SK-N-SH (cell line): Measurements from ENCODE around the gene STEAP1. TPM values are rescaled to one million over a fixed set of nuclear protein-coding genes. Genes with fewer than 3 reads are reported as not detected.
A peak's percentile ranks its signal among the peaks of the same experiment; 100 is the strongest.

ENCODE experiments used
- CTCF ChIA-PET: fragments of 300-600, 350-600 bp; formaldehyde crosslinking; extraction: SDS; loops from one replicate; lab custom pipeline; 2021; lab: Yijun Ruan, JAX
- POLR2A ChIA-PET: fragments of 350-600 bp; sonication (Branson Sonifier 250); formaldehyde crosslinking; extraction: SDS; loops from one replicate; lab custom pipeline; 2020; ENCODE audit warnings: antibody characterized with exemption, inconsistent platforms; lab: Yijun Ruan, JAX
- DNase-seq: peaks from one replicate; pipeline ENCODE4 v3.0.0; 2012
- H2AFZ ChIP-seq: fragments of 200-600 bp; sonication (generic); 2 replicates; pipeline ENCODE4 v1.8.1; 2016; ENCODE audit warnings: antibody characterized with exemption, mild to moderate bottlenecking, low read depth
- H3F3A ChIP-seq: fragments of 200-600 bp; sonication (generic); replicated peaks from 2 replicates; pipeline ENCODE3; 2016; ENCODE audit warnings: antibody characterized with exemption, mild to moderate bottlenecking; ENCODE audit not compliant: insufficient read depth
- H3K27ac ChIP-seq, 2 experiments: fragments of 200-500 bp in 1 of 2; fragments of 200-600 bp in 1 of 2; sonication (Bioruptor generic) in 1 of 2; sonication (generic), shearing (Covaris generic) in 1 of 2; 2 replicates each; pipeline versions ENCODE4 v1.5.1 to v1.6.1; 2014 to 2016; ENCODE audit warnings: low read depth in 2 of 2, inconsistent platforms in 1 of 2, low read length in 1 of 2, mild to moderate bottlenecking in 1 of 2, mixed read lengths in 1 of 2
- H3K27me3 ChIP-seq: fragments of 200-600 bp; sonication (generic), shearing (Covaris generic); 2 replicates; pipeline ENCODE4 v1.6.1; 2016; ENCODE audit warnings: mixed run types; ENCODE audit not compliant: insufficient read depth
- H3K36me3 ChIP-seq, 2 experiments: fragments of 200-500 bp in 1 of 2; fragments of 200-600 bp in 1 of 2; sonication (Bioruptor generic) in 1 of 2; sonication (generic) in 1 of 2; replicated peaks in 1 of 2; 2 replicates each; pipeline versions ENCODE3 to v1.5.1; 2014 to 2016; ENCODE audit warnings: low read length in 1 of 2, mild to moderate bottlenecking in 1 of 2; ENCODE audit not compliant: insufficient read depth in 2 of 2, control insufficient read depth in 1 of 2
- H3K4me1 ChIP-seq, 2 experiments: fragments of 200-500 bp in 1 of 2; fragments of 200-600 bp in 1 of 2; sonication (Bioruptor generic) in 1 of 2; sonication (generic), shearing (Covaris generic) in 1 of 2; 2 replicates each; pipeline versions ENCODE4 v1.5.1 to v1.6.1; 2014 to 2016; ENCODE audit warnings: low read depth in 1 of 2, low read length in 1 of 2, mixed run types in 1 of 2; ENCODE audit not compliant: insufficient read depth in 2 of 2, control insufficient read depth in 1 of 2
- H3K4me2 ChIP-seq: fragments of 200-600 bp; sonication (generic), shearing (Covaris generic); 2 replicates; pipeline ENCODE4 v1.6.1; 2017; ENCODE audit warnings: mixed run types
- H3K4me3 ChIP-seq, 2 experiments: fragments of 200-500 bp in 1 of 2; fragments of 200-600 bp in 1 of 2; sonication (Bioruptor generic) in 1 of 2; sonication (generic), shearing (Covaris generic) in 1 of 2; 2 replicates each; pipeline versions ENCODE4 v1.5.1 to v1.8.1; 2014 to 2016; ENCODE audit warnings: low read depth in 2 of 2, inconsistent platforms in 1 of 2, low read length in 1 of 2, mild to moderate bottlenecking in 1 of 2, mixed read lengths in 1 of 2, moderate library complexity in 1 of 2
- H3K79me2 ChIP-seq: fragments of 200-600 bp; sonication (generic); 2 replicates; pipeline ENCODE4 v1.8.1; 2017; ENCODE audit warnings: mild to moderate bottlenecking; ENCODE audit not compliant: insufficient read depth
- H3K9ac ChIP-seq: fragments of 200-600 bp; sonication (generic); 2 replicates; pipeline ENCODE4 v1.6.1; 2017; ENCODE audit warnings: mixed run types
- H3K9me2 ChIP-seq: fragments of 200-600 bp; sonication (generic); 2 replicates; pipeline ENCODE4 v1.6.1; 2017; ENCODE audit warnings: mixed run types
- H3K9me3 ChIP-seq: fragments of 200-600 bp; sonication (generic); 2 replicates; pipeline ENCODE4 v1.6.1; 2017; ENCODE audit warnings: mixed run types, mild to moderate bottlenecking, moderate library complexity
- H4K20me1 ChIP-seq: fragments of 200-600 bp; sonication (generic); 2 replicates; pipeline ENCODE4 v1.6.1; 2017; ENCODE audit warnings: mild to moderate bottlenecking, mixed run types; ENCODE audit not compliant: insufficient read depth
- CHD2 ChIP-seq: fragments of 150-350 bp; IDR thresholded peaks from 2 replicates; pipeline ENCODE4 v1.6.1; 2018; ENCODE audit warnings: low read length; ENCODE audit not compliant: partially characterized antibody
- ELF1 ChIP-seq: IDR thresholded peaks from 2 replicates; pipeline ENCODE4 v1.4.0; 2012
- EZH2phosphoT487 ChIP-seq: fragments of 200-600 bp; sonication (generic); IDR thresholded peaks from 2 replicates; pipeline ENCODE4 v1.6.1; 2017; ENCODE audit warnings: low read depth, mixed run types, mild to moderate bottlenecking, antibody characterized with exemption, moderate library complexity, borderline replicate concordance
- GABPA ChIP-seq: IDR thresholded peaks from 2 replicates; pipeline ENCODE4 v1.4.0; 2012; ENCODE audit warnings: low read depth, mild to moderate bottlenecking
- GATA2 ChIP-seq: sonication (generic); formaldehyde crosslinking; IDR thresholded peaks from 2 replicates; pipeline ENCODE4 v1.5.0; 2020; ENCODE audit warnings: mild to moderate bottlenecking, missing genetic modification reagents
- RCOR1 ChIP-seq: fragments of 150-350 bp; IDR thresholded peaks from 2 replicates; pipeline ENCODE4 v1.6.1; 2017; ENCODE audit warnings: antibody characterized with exemption, low read length
- SIN3A ChIP-seq: IDR thresholded peaks from 2 replicates; pipeline ENCODE4 v1.6.1; 2012; ENCODE audit warnings: low read depth, mild to moderate bottlenecking, low read length, moderate library complexity, borderline replicate concordance
- TCF12 ChIP-seq: IDR thresholded peaks from 2 replicates; pipeline ENCODE4 v1.4.0; 2012
- TEAD4 ChIP-seq: IDR thresholded peaks from 2 replicates; pipeline ENCODE4 v1.4.0; 2012; ENCODE audit warnings: mild to moderate bottlenecking, borderline replicate concordance; ENCODE audit not compliant: insufficient read depth
- YY1 ChIP-seq: IDR thresholded peaks from 2 replicates; pipeline ENCODE4 v1.4.0; 2012; ENCODE audit warnings: low read depth, mild to moderate bottlenecking
- WGBS: methylation state at CpG from one replicate; pipeline ENCODE4 v1.1.6; 2017; ENCODE audit warnings: low lambda C conversion rate; 5-methylcytosine and 5-hydroxymethylcytosine counted together
- polyA plus RNA-seq, 3 experiments: library from polyadenylated mRNA; depleted of rRNA; stranded (reverse); fragments of >200 nt; gene quantifications; 2 replicates each; pipeline ENCODE4 v1.2.3, GENCODE V29; 2012
- TF ChIP-seq, protein P1 (sequence below): fragments of 200-600 bp; sonication (generic); IDR thresholded peaks from 2 replicates; pipeline ENCODE4 v1.6.1; 2017; ENCODE audit warnings: antibody characterized with exemption, mild to moderate bottlenecking, moderate library complexity
- TF ChIP-seq, protein P2 (sequence below): IDR thresholded peaks from 2 replicates; pipeline ENCODE4 v1.6.1; 2012; ENCODE audit warnings: mild to moderate bottlenecking, low read depth, low read length, moderate library complexity

Gene STEAP1
- polyA plus RNA-seq, 1 of the 3 experiments (the other 2 are of a cell fraction): 17.0 TPM

DNA sequence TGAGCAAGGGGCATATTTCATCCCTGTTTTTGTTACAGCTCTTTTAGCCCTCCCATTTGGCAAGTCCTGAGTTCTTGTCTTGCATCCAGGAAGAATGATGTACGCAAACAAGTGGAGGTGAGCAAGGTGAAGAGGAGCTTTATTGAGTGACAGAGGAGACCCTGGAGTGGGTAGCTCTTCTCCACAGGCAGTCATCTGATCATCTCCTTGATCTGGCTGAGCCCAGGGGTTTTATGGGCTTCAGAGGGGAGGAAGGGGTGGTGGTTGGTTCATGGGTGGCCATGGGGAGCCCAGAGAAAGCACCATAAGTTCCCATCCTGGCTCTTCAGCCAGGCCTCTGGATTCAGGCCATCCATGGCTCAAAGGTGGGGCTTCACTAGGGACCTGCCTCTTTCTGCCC is 21.9 kb downstream of the STEAP1 start:
- Histone ChIP-seq H4K20me1 (no peaks in the 10 kb centered on the region), H3K9me3 (no peaks in the 10 kb centered on the region), H3K27ac (no peak overlapping the region), H3K36me3 (no peaks in the 10 kb centered on the region), H3K9me2 (no peaks in the 10 kb centered on the region), H3K9ac (no peak overlapping the region), H2AFZ (no peak overlapping the region), H3K4me1 (peaks cover 2 to 16% of the 10 kb centered on the region in 2 experiments; a peak in 2 of 4 replicates), H3K27me3 (no peaks in the 10 kb centered on the region), H3F3A (peaks cover 28% of the 10 kb centered on the region), H3K4me2 (no peak overlapping the region), H3K4me3 (no peak overlapping the region), H3K79me2 (no peaks in the 10 kb centered on the region)
- 92% methylated on average over 1 of the region's 1 CpG for WGBS
- no peak for DNase-seq
- CTCF ChIA-PET: interaction anchor here (0.5 to 1.5 kb wide), 6 partner anchors 11 to 276 kb away, joined by 3 to 5 read pairs (median 4); partner anchors contain the start of gene STEAP1
- TF ChIP-seq RCOR1: no peak
- no peak for TF ChIP-seq TEAD4
- TF ChIP-seq GABPA: no peak
- no peak for TF ChIP-seq SIN3A
- TF ChIP-seq EZH2phosphoT487: no peak
- no peak for TF ChIP-seq TCF12
- no peak for TF ChIP-seq ELF1
- TF ChIP-seq CHD2: no peak
- TF ChIP-seq YY1: no peak
- TF ChIP-seq GATA2: no peak
- TF ChIP-seq, protein P1, sequence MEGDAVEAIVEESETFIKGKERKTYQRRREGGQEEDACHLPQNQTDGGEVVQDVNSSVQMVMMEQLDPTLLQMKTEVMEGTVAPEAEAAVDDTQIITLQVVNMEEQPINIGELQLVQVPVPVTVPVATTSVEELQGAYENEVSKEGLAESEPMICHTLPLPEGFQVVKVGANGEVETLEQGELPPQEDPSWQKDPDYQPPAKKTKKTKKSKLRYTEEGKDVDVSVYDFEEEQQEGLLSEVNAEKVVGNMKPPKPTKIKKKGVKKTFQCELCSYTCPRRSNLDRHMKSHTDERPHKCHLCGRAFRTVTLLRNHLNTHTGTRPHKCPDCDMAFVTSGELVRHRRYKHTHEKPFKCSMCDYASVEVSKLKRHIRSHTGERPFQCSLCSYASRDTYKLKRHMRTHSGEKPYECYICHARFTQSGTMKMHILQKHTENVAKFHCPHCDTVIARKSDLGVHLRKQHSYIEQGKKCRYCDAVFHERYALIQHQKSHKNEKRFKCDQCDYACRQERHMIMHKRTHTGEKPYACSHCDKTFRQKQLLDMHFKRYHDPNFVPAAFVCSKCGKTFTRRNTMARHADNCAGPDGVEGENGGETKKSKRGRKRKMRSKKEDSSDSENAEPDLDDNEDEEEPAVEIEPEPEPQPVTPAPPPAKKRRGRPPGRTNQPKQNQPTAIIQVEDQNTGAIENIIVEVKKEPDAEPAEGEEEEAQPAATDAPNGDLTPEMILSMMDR: no peak
- TF ChIP-seq, all 33 proteins: peak for 0
- POLR2A ChIA-PET: no interaction called here

DNA sequence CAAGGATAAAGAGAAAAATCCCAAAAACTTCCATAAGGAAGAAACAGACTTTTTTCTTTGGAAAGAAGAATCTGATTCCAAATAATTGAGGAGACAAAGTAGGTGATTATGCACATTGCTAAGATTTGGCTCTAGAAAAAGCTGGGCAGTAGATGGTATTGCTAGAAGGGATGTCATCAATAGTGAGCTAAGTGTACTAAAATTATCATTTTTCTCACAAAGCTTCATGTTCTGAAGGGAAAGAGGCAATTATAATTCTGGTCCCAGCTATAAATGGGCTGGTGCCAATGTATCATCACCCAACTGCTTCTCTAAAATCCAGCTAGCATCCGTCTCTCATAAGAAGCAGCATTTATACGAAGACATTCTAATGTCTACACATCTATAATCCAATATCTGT is 23.9 kb downstream of the STEAP1 start:
- H3K27me3 ChIP-seq: no peaks in the 10 kb centered on the region
- ChIA-PET POLR2A (no interaction called here), CTCF (interaction anchor here (1.0 to 1.5 kb wide), 4 partner anchors 11 to 277 kb away, joined by 3 to 6 read pairs (median 4); partner anchors contain the start of gene STEAP2)
- peaks cover 28% of the 10 kb centered on the region for H3F3A ChIP-seq
- peak overlapping the region; percentile 74; the same call in 1 of the 2 replicates for H2AFZ ChIP-seq
- H3K4me3 ChIP-seq: no peak overlapping the region
- DNase-seq: no peak
- 78% methylated on average over 2 of the region's 2 CpGs for WGBS
- H3K9me3 ChIP-seq: no peaks in the 10 kb centered on the region
- no peaks in the 10 kb centered on the region for H3K9me2 ChIP-seq
- H3K9ac ChIP-seq: peak overlapping the region; percentile 35; the same call in 1 of the 2 replicates
- TF ChIP-seq, protein P2, sequence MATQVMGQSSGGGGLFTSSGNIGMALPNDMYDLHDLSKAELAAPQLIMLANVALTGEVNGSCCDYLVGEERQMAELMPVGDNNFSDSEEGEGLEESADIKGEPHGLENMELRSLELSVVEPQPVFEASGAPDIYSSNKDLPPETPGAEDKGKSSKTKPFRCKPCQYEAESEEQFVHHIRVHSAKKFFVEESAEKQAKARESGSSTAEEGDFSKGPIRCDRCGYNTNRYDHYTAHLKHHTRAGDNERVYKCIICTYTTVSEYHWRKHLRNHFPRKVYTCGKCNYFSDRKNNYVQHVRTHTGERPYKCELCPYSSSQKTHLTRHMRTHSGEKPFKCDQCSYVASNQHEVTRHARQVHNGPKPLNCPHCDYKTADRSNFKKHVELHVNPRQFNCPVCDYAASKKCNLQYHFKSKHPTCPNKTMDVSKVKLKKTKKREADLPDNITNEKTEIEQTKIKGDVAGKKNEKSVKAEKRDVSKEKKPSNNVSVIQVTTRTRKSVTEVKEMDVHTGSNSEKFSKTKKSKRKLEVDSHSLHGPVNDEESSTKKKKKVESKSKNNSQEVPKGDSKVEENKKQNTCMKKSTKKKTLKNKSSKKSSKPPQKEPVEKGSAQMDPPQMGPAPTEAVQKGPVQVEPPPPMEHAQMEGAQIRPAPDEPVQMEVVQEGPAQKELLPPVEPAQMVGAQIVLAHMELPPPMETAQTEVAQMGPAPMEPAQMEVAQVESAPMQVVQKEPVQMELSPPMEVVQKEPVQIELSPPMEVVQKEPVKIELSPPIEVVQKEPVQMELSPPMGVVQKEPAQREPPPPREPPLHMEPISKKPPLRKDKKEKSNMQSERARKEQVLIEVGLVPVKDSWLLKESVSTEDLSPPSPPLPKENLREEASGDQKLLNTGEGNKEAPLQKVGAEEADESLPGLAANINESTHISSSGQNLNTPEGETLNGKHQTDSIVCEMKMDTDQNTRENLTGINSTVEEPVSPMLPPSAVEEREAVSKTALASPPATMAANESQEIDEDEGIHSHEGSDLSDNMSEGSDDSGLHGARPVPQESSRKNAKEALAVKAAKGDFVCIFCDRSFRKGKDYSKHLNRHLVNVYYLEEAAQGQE: no peak
- H3K4me1 ChIP-seq: peaks cover 2 to 16% of the 10 kb centered on the region in 2 experiments; a peak in 2 of 4 replicates
- H3K27ac ChIP-seq: peak overlapping the region; percentile 56 to 73; a peak in 3 of 4 replicates
- no peaks in the 10 kb centered on the region for H3K79me2 ChIP-seq
- peak overlapping the region; percentile 58; the same call in 1 of the 2 replicates for H3K4me2 ChIP-seq
- no peaks in the 10 kb centered on the region for H3K36me3 ChIP-seq
- H4K20me1 ChIP-seq: no peaks in the 10 kb centered on the region
